ENCODE results near the gene TRAF3IP3. TPM values are rescaled to one million over a fixed set of nuclear protein-coding genes. Genes with fewer than 3 reads are reported as not detected.

Gene TRAF3IP3
- total RNA-seq, 3 donors from 2014 or later = 3.6 to 4.6 (median 4.4) TPM

- intact Hi-C loops (cut with DNase I; ENCODE audit: low total_unique reads) = no loop called here
- Histone ChIP-seq H3K4me3 (no peak overlapping the region), H3K27me3 (no peaks in the 10 kb centered on the region), H3K36me3 (no peaks in the 10 kb centered on the region), H3K9me3 (no peaks in the 10 kb centered on the region), H3K27ac (peak overlapping the region in 1 of 2 donors; percentile 26), H3K4me1 (no peaks in the 10 kb centered on the region)
- TF ChIP-seq POLR2A (IDR thresholded peaks at IDR 0.05) = no peak
- TF ChIP-seq, protein P1, sequence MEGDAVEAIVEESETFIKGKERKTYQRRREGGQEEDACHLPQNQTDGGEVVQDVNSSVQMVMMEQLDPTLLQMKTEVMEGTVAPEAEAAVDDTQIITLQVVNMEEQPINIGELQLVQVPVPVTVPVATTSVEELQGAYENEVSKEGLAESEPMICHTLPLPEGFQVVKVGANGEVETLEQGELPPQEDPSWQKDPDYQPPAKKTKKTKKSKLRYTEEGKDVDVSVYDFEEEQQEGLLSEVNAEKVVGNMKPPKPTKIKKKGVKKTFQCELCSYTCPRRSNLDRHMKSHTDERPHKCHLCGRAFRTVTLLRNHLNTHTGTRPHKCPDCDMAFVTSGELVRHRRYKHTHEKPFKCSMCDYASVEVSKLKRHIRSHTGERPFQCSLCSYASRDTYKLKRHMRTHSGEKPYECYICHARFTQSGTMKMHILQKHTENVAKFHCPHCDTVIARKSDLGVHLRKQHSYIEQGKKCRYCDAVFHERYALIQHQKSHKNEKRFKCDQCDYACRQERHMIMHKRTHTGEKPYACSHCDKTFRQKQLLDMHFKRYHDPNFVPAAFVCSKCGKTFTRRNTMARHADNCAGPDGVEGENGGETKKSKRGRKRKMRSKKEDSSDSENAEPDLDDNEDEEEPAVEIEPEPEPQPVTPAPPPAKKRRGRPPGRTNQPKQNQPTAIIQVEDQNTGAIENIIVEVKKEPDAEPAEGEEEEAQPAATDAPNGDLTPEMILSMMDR (IDR thresholded peaks at IDR 0.05) = no peak
- TF ChIP-seq POLR2AphosphoS5 (IDR thresholded peaks at IDR 0.05) = no peak
- DNase-seq (ENCODE audit: low spot score in 2 of 2) = no peak
Measured at GRCh38 chr1:209742409-209743144, 13.3 kb upstream of the TRAF3IP3 start.

- TF ChIP-seq POLR2AphosphoS5 (IDR thresholded peaks at IDR 0.05) (no peak), POLR2A (IDR thresholded peaks at IDR 0.05) (no peak)
- TF ChIP-seq, protein P1 (IDR thresholded peaks at IDR 0.05) = no peak
- H3K4me3 ChIP-seq = no peak overlapping the region
- no peaks in the 10 kb centered on the region for H3K4me1 ChIP-seq
- no peaks in the 10 kb centered on the region for H3K27me3 ChIP-seq
- intact Hi-C loops (cut with DNase I; ENCODE audit: low total_unique reads) = no loop called here
- no peaks in the 10 kb centered on the region for H3K9me3 ChIP-seq
- H3K36me3 ChIP-seq = no peaks in the 10 kb centered on the region
- DNase-seq (ENCODE audit: low spot score in 2 of 2) = no peak
- peak overlapping the region in 1 of 2 donors; percentile 26 for H3K27ac ChIP-seq
Measured at GRCh38 chr1:209743145-209743482, 12.7 kb upstream of the TRAF3IP3 start.

DNA sequence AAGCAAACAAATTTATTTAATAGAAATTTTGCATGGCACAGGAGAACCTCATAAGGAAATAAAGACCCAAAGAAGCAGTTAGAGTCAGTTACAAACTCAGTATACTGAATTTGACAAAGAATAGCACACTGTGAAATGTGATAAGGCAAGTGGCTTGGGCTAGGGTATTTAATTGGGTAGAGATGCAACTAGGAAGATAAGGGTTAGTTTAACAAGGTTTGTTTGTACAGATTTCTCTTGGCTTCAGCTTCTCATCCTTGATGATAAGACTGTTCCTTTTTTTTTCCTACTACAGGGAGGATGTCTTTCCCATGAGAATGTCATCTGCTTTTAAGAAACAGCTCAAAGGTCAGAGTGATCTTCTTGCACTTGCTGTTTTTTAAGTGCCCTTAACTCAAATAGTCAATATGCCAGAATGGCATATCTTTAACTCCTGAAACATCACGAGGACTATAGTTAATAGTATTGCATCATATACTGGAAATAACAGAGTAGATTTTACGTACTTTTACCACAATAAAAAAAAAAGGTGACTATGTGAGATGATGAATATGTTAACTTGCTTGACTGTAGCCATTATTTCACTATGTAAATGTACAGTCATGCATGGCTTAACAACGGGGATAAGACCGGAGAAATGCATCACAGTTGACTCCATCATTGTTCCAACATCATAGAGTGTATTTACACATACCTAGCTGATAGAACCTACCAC lies 9.2 kb upstream of the TRAF3IP3 start:
- intact Hi-C loops (cut with DNase I; ENCODE audit: low total_unique reads) = no loop called here

GRCh38 chr1:209747580-209748262 lies 8.1 kb upstream of the TRAF3IP3 start:
- TF ChIP-seq POLR2A (IDR thresholded peaks at IDR 0.05) (no peak), POLR2AphosphoS5 (IDR thresholded peaks at IDR 0.05) (peak; percentile 47 to 54 (median 52))
- TF ChIP-seq, protein P1 (IDR thresholded peaks at IDR 0.05) = peak; percentile 98
- intact Hi-C loops (cut with DNase I; ENCODE audit: low total_unique reads) = no loop called here
- Histone ChIP-seq H3K9me3 (no peaks in the 10 kb centered on the region), H3K36me3 (no peaks in the 10 kb centered on the region), H3K27ac (peak overlapping the region in 1 of 2 donors; percentile 67), H3K27me3 (no peaks in the 10 kb centered on the region), H3K4me3 (peak overlapping the region; percentile 7 to 47 (median 37)), H3K4me1 (no peaks in the 10 kb centered on the region)
- peak; percentile 92 to 94 for DNase-seq (ENCODE audit: low spot score in 2 of 2)

More for the DNA sequence above, 9.2 kb upstream of the TRAF3IP3 start:
- no peaks in the 10 kb centered on the region for H3K27me3 ChIP-seq
- no peaks in the 10 kb centered on the region for H3K9me3 ChIP-seq
- TF ChIP-seq, protein P1 (IDR thresholded peaks at IDR 0.05) = no peak
- no peak for TF ChIP-seq POLR2AphosphoS5 (IDR thresholded peaks at IDR 0.05)
- TF ChIP-seq POLR2A (IDR thresholded peaks at IDR 0.05) = no peak
- H3K27ac ChIP-seq = no peak overlapping the region
- H3K4me3 ChIP-seq = no peak overlapping the region
- no peak for DNase-seq (ENCODE audit: low spot score in 2 of 2)
- H3K4me1 ChIP-seq = no peaks in the 10 kb centered on the region
- no peaks in the 10 kb centered on the region for H3K36me3 ChIP-seq
